Tibial nerve (tissue), 4 donors: ENCODE results near the gene NAA60. TPM values are rescaled to one million over a fixed set of nuclear protein-coding genes. Genes with fewer than 3 reads are reported as not detected.

Experiments
- DNase-seq, 2 donors: peaks; one replicate each; pipeline ENCODE4 v3.0.0-alpha.2; 2019; ENCODE audit warnings: low spot score in 2 of 2
- H3K27ac ChIP-seq, 4 donors: fragments of 200-600 bp; sonication (generic) in 3 of 4; one replicate each; pipeline ENCODE4 v1.5.1; 2017 to 2019; ENCODE audit warnings: mild to moderate bottlenecking in 1 of 4
- H3K27me3 ChIP-seq, 2 donors: fragments of 200-600 bp; sonication (generic) in 1 of 2; one replicate each; pipeline versions ENCODE4 v1.5.1 to v1.6.0; 2017 to 2019
- H3K36me3 ChIP-seq, 3 donors: fragments of 200-600 bp; sonication (generic); one replicate each; pipeline ENCODE4 v1.5.1; 2018 to 2019
- H3K4me1 ChIP-seq, 4 donors: fragments of 200-600 bp; sonication (generic) in 3 of 4; one replicate each; pipeline ENCODE4 v1.5.1; 2017 to 2019
- H3K4me3 ChIP-seq, 4 donors: fragments of 200-600 bp; sonication (generic) in 3 of 4; one replicate each; pipeline ENCODE4 v1.5.1; 2017 to 2019; ENCODE audit warnings: mild to moderate bottlenecking in 1 of 4, moderate library complexity in 1 of 4
- H3K9me3 ChIP-seq, 4 donors: fragments of 200-600 bp; sonication (generic) in 3 of 4; one replicate each; pipeline ENCODE4 v1.5.1; 2017 to 2019
- EP300 ChIP-seq, 2 donors: sonication (generic); formaldehyde crosslinking; IDR thresholded peaks; one replicate each; pipeline ENCODE4 v1.6.1; 2017; ENCODE audit warnings: antibody characterized with exemption in 2 of 2, mild to moderate bottlenecking in 1 of 2
- POLR2A ChIP-seq, 2 donors: fragments of 450-650 bp; IDR thresholded peaks; one replicate each; pipeline ENCODE4 v1.6.1; 2017; ENCODE audit warnings: antibody characterized with exemption in 2 of 2, mild to moderate bottlenecking in 2 of 2, moderate library complexity in 2 of 2
- WGBS, 2 donors: methylation state at CpG; one replicate each; pipeline ENCODE4 v1.1.5; 2018; 5-methylcytosine and 5-hydroxymethylcytosine counted together
- total RNA-seq, 4 donors: library from RNA; depleted of rRNA; stranded (reverse); fragments of >200 nt; gene quantifications; one replicate each; pipeline ENCODE4 v1.1.0, GENCODE V29; 2016
- TF ChIP-seq, protein P1 (sequence below), 5 experiments: fragments of 200-600 bp in 3 of 5; fragments of 450-650 bp in 2 of 5; sonication (generic) in 3 of 5; IDR thresholded peaks; one replicate each; pipeline ENCODE4 v1.5.1; 2016 to 2019; ENCODE audit warnings: antibody characterized with exemption in 5 of 5, mild to moderate bottlenecking in 3 of 5, moderate library complexity in 2 of 5

The NAA60 gene
- total RNA-seq, 4 donors from 2014 or later, result 27.6 to 37.8 (median 28.0) TPM

DNA sequence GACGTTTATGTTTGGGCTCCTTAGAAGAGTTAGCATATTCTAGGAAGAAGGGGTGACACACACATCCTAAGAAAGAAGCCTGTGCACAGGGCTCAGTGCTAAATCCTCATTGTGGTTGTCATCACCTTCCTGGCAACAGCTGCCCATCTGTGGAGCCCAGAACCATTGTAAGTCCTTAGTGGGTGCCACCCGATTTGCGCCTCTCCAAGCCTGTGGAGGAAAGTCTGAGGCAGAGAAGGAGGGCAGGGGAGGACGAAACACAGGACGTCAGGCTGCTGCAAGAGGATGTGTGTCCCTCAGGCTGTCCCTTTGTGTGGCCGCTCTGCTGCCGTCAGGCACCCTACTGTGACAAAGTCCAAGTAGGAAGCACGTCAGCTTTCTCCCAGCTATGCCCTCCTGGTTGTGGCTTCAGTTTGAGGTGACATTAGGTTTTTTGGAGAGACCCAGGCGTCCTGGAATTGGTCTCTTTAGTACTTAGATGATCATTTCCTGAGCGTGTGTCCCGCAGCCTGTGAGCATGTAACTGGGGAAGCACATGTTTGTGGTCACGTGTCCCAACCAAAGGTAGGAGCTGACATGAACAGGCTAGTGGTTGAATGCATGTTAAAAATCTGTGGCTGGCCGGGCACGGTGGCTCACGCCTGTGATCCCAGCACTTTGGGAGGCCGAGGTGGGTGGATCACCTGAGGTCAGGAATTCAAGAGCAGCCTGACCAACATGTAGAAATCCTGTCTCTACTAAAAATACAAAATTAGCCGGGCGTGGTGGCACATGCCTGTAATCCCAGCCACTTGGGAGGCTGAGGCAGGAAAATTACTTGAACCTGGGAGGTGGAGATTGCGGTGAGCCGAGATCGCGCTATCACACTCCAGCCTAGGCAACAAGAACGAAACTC, 68.1 kb downstream of the NAA60 start:
- no peak overlapping the region for H3K4me3 ChIP-seq
- H3K27ac ChIP-seq, result no peak overlapping the region
- no peaks in the 10 kb centered on the region for H3K27me3 ChIP-seq
- no peaks in the 10 kb centered on the region for H3K9me3 ChIP-seq
- whole genome bisulfite sequencing, 2 donors, result 89 to 92% methylated on average over 21 to 23 of the region's 23 CpGs
- peaks cover 0 to 98% (median 2%) of the 10 kb centered on the region in 3 donors for H3K36me3 ChIP-seq
- no peaks in the 10 kb centered on the region for H3K4me1 ChIP-seq
- DNase-seq, result no peak
- TF ChIP-seq POLR2A (IDR thresholded peaks at IDR 0.05) (no peak), EP300 (IDR thresholded peaks at IDR 0.05) (no peak)
- TF ChIP-seq, protein P1, sequence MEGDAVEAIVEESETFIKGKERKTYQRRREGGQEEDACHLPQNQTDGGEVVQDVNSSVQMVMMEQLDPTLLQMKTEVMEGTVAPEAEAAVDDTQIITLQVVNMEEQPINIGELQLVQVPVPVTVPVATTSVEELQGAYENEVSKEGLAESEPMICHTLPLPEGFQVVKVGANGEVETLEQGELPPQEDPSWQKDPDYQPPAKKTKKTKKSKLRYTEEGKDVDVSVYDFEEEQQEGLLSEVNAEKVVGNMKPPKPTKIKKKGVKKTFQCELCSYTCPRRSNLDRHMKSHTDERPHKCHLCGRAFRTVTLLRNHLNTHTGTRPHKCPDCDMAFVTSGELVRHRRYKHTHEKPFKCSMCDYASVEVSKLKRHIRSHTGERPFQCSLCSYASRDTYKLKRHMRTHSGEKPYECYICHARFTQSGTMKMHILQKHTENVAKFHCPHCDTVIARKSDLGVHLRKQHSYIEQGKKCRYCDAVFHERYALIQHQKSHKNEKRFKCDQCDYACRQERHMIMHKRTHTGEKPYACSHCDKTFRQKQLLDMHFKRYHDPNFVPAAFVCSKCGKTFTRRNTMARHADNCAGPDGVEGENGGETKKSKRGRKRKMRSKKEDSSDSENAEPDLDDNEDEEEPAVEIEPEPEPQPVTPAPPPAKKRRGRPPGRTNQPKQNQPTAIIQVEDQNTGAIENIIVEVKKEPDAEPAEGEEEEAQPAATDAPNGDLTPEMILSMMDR (IDR thresholded peaks at IDR 0.05), result no peak

DNA sequence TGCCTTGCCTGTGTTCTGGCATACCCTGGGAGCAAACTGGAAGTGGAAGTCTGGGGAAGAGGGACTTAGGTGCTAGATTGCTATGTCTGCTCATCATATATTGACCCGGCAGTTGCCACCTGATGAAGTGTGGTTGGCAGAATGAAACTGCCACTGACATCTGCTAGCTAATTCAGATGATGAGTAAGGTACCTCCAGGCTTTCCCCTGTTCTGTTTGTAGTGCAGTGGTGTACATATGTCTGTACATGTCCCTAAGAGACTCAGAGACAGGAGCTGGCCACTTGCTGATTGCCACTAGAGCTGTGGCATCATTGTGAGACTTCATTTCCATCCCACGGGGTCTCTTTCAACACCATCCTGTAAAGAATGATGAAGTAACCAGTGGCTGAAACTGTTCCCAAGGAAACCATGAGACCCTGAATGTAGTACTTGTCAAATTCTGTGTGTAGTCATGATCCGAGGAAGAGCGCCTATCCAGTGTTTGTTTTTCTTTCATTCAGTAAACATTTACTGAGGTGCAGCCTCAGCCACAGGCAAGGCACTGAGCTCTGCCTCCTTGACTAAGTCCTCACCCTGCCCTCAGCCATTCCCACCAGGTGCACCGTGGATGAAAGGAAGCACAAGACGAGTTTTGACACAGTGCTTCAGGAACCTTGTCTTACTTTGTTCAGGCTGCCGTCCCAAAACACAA, 70.6 kb downstream of the NAA60 start:
- peaks cover 0 to 100% (median 0%) of the 10 kb centered on the region in 3 donors for H3K36me3 ChIP-seq
- no peaks in the 10 kb centered on the region for H3K27me3 ChIP-seq
- H3K4me1 ChIP-seq, result peaks cover 0 to under 1% (median 0%) of the 10 kb centered on the region in 4 donors
- H3K4me3 ChIP-seq, result no peak overlapping the region
- no peak overlapping the region for H3K27ac ChIP-seq
- H3K9me3 ChIP-seq, result no peaks in the 10 kb centered on the region
- DNase-seq, result no peak
- 85 to 86% methylated on average over 7 of the region's 7 CpGs for WGBS, 2 donors
- TF ChIP-seq POLR2A (IDR thresholded peaks at IDR 0.05) (no peak), EP300 (IDR thresholded peaks at IDR 0.05) (no peak)
- TF ChIP-seq, protein P1 (IDR thresholded peaks at IDR 0.05), result no peak

DNA sequence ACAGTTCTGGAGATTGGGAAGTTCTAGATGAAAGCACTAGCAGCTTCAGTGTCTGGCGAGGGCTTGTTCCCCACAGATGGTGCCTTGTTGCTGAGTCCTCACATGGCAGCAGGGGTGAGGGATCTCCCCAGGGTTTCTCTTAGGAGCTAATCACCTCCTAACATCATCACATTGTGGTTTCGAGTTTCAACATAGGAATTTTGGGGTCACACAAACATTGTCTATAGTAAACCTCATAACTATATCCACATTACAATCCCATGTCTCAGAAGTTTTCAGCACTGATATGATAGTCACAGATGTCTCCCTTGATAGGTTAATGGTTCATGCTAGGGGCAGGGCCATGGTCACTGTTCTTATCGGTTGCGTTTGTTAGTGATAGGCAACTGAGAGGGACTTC, 71.1 kb downstream of the NAA60 start:
- no peak for DNase-seq
- TF ChIP-seq, protein P1 (IDR thresholded peaks at IDR 0.05), result no peak
- TF ChIP-seq POLR2A (IDR thresholded peaks at IDR 0.05) (no peak), EP300 (IDR thresholded peaks at IDR 0.05) (no peak)
- Histone ChIP-seq H3K9me3 (no peaks in the 10 kb centered on the region), H3K4me1 (peaks cover 0 to 7% (median 0%) of the 10 kb centered on the region in 4 donors), H3K4me3 (no peak overlapping the region), H3K27ac (no peak overlapping the region), H3K36me3 (peaks cover 0 to 100% (median 0%) of the 10 kb centered on the region in 3 donors), H3K27me3 (no peaks in the 10 kb centered on the region)
- WGBS, 2 donors, result 81 to 85% methylated on average over 4 of the region's 4 CpGs

DNA sequence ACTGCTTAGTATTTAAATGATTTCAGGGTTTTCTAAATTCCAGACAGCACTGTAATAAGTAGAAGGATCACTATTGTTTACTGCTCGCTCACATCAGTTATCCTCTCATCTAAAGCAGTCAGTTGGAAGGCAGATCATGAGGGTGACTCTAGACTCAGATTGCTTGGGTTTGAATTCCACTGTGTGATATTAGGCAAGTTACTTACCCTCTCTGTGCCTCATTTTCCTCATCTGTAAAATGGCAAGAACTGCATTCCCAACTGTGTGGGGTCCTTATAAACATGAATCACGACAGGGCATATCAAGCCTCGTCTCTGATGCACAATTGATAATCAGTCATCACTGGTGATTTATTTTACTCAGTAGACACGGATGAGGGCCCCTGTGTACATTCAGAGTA, 72.4 kb downstream of the NAA60 start:
- H3K9me3 ChIP-seq, result no peaks in the 10 kb centered on the region
- peaks cover 0 to 13% (median 0%) of the 10 kb centered on the region in 4 donors for H3K4me1 ChIP-seq
- no peak overlapping the region for H3K4me3 ChIP-seq
- TF ChIP-seq, protein P1 (IDR thresholded peaks at IDR 0.05), result no peak
- no peak for TF ChIP-seq EP300 (IDR thresholded peaks at IDR 0.05)
- TF ChIP-seq POLR2A (IDR thresholded peaks at IDR 0.05), result no peak
- 92 to 93% methylated on average over 4 of the region's 4 CpGs for WGBS, 2 donors
- H3K27ac ChIP-seq, result no peak overlapping the region
- no peak for DNase-seq
- H3K36me3 ChIP-seq, result peaks cover 0 to 100% (median 0%) of the 10 kb centered on the region in 3 donors
- H3K27me3 ChIP-seq, result no peaks in the 10 kb centered on the region
